ENCODE data around the gene CARD10. TPM values are rescaled to one million over a fixed set of nuclear protein-coding genes. Genes with fewer than 3 reads are reported as not detected.

The CARD10 gene
- polyA plus RNA-seq, 1 of the 3 experiments (the other 2 are of a cell fraction): 14.5 TPM

DNA sequence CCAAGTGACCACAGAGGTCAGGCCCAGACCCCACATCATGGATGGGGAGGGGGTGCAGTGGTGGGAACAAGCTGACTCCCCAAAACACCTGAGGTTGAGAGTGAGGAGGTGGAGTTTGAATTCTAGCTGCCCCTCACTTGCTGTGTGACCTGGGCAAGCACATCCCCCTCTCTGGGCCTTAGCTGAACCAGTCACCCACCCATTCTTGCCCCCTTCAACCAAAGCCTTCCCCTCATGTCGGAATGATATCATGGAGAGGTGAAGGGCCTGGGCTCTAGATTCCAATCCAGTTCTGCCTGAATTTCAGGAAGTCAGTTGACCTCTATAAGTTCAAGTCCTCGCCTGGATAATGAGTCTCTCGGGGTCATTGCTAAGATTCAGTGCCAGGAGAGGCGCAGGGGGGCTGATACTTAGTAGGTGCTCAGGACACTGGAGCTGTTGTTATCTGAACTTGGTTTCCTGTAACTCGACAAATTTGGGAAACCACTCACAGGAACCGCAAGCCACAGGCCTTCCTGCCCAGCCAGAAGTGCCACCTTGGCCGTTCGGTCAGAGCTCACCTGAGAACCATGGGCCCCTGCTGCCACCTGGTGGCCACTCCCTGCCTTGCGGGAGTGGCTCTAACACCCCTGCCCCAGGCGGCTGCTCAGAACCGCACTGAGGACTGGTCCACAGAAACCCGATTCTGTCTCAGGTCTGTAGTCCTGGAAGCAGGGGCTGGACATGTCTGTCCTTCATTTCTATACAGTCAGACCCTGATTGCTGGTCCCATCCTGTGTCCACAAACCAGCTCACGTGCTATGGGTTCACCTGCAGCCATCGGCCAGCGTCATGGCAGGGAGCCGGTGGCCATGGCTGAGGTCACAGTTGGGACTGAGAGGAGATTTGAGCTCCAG lies 47.9 kb upstream of the CARD10 start:
- Histone ChIP-seq H4K20me1 (ENCODE audit: insufficient read depth) (peaks cover 92% of the 10 kb centered on the region), H3K9me2 (no peaks in the 10 kb centered on the region), H3K36me3 (replicated peaks in 1 of 2; ENCODE audit: control insufficient read depth in 1 of 2, insufficient read depth in 2 of 2, low read length in 1 of 2) (peaks cover 7 to 26% of the 10 kb centered on the region in 2 experiments), H2AFZ (ENCODE audit: low read depth) (no peak overlapping the region), H3K4me2 (no peak overlapping the region), H3K27me3 (ENCODE audit: insufficient read depth) (no peaks in the 10 kb centered on the region), H3K9me3 (no peaks in the 10 kb centered on the region), H3K9ac (no peak overlapping the region), H3K4me1 (ENCODE audit: control insufficient read depth in 1 of 2, insufficient read depth in 2 of 2, low read depth in 1 of 2, low read length in 1 of 2) (peaks cover 0 to 25% of the 10 kb centered on the region in 2 experiments; a peak in 3 of 4 replicates), H3K79me2 (ENCODE audit: insufficient read depth) (peaks cover 66% of the 10 kb centered on the region), H3K4me3 (ENCODE audit: low read depth in 2 of 2, low read length in 1 of 2) (no peak overlapping the region; a peak in 1 of 4 replicates), H3K27ac (ENCODE audit: low read depth in 2 of 2, low read length in 1 of 2) (no peak overlapping the region), H3F3A (replicated peaks; ENCODE audit: insufficient read depth) (peaks cover 30% of the 10 kb centered on the region)
- ChIA-PET CTCF (interaction anchor here (0.6 to 20.5 kb wide), 55 partner anchors 8 to 400 kb away, joined by 3 to 647 read pairs (median 5); partner anchors contain the start of genes CARD10, ELFN2, GGA1 and LGALS2), POLR2A (interaction anchor here (0.8 to 1.0 kb wide), 2 partner anchors 47 to 67 kb away, joined by 3 read pairs; no protein-coding TSS in a partner anchor)
- WGBS (ENCODE audit: low lambda C conversion rate): 49% methylated on average over 9 of the region's 16 CpGs
- TF ChIP-seq YY1 (IDR thresholded peaks at IDR 0.05; ENCODE audit: low read depth): no peak
- TF ChIP-seq EP300 (IDR thresholded peaks at IDR 0.05; ENCODE audit: borderline replicate concordance in 1 of 2, low read depth in 1 of 2, low read length in 1 of 2): no peak
- peak; percentile 95 for TF ChIP-seq RAD21 (IDR thresholded peaks at IDR 0.05; ENCODE audit: low read length)
- TF ChIP-seq ELF1 (IDR thresholded peaks at IDR 0.05): no peak
- TF ChIP-seq SIN3A (IDR thresholded peaks at IDR 0.05; ENCODE audit: borderline replicate concordance, low read depth, low read length): no peak
- TF ChIP-seq CTCF (IDR thresholded peaks at IDR 0.05): peak; percentile 87
- TF ChIP-seq ZBTB33 (IDR thresholded peaks at IDR 0.05; ENCODE audit: borderline replicate concordance, low read depth): no peak
- TF ChIP-seq FOSL2 (IDR thresholded peaks at IDR 0.05; ENCODE audit: borderline replicate concordance, low read depth): no peak
- peak; percentile 94 for TF ChIP-seq SMC3 (IDR thresholded peaks at IDR 0.05; ENCODE audit: low read depth, low read length)
- peak; percentile 91 for DNase-seq

- Histone ChIP-seq H3K4me1 (ENCODE audit: control insufficient read depth in 1 of 2, insufficient read depth in 2 of 2, low read depth in 1 of 2, low read length in 1 of 2) (peaks cover 3 to 28% of the 10 kb centered on the region in 2 experiments; a peak in 3 of 4 replicates), H3K27ac (ENCODE audit: low read depth in 2 of 2, low read length in 1 of 2) (no peak overlapping the region), H3K36me3 (replicated peaks in 1 of 2; ENCODE audit: control insufficient read depth in 1 of 2, insufficient read depth in 2 of 2, low read length in 1 of 2) (peaks cover 7 to 26% of the 10 kb centered on the region in 2 experiments), H3K27me3 (ENCODE audit: insufficient read depth) (no peaks in the 10 kb centered on the region), H3F3A (replicated peaks; ENCODE audit: insufficient read depth) (peaks cover 31% of the 10 kb centered on the region), H3K4me2 (no peak overlapping the region), H2AFZ (ENCODE audit: low read depth) (no peak overlapping the region), H3K9me3 (no peaks in the 10 kb centered on the region), H3K79me2 (ENCODE audit: insufficient read depth) (peaks cover 69% of the 10 kb centered on the region), H3K4me3 (ENCODE audit: low read depth in 2 of 2, low read length in 1 of 2) (no peak overlapping the region), H3K9ac (no peak overlapping the region), H3K9me2 (no peaks in the 10 kb centered on the region), H4K20me1 (ENCODE audit: insufficient read depth) (peaks cover 93% of the 10 kb centered on the region)
- ChIA-PET CTCF (interaction anchor here (0.7 to 20.5 kb wide), 37 partner anchors 9 to 399 kb away, joined by 3 to 647 read pairs (median 9); partner anchors contain the start of genes ELFN2, GGA1 and LGALS2), POLR2A (interaction anchor here (0.8 kb wide), 2 partner anchors 24 to 46 kb away, joined by 3 read pairs; no protein-coding TSS in a partner anchor)
- DNase-seq: no peak
- 94% methylated on average over 23 of the region's 28 CpGs for WGBS (ENCODE audit: low lambda C conversion rate)
- TF ChIP-seq TAF1 (IDR thresholded peaks at IDR 0.05; ENCODE audit: borderline replicate concordance, low read depth, low read length): no peak
- TF ChIP-seq SMC3 (IDR thresholded peaks at IDR 0.05; ENCODE audit: low read depth, low read length): no peak
- TF ChIP-seq ZBTB33 (IDR thresholded peaks at IDR 0.05; ENCODE audit: borderline replicate concordance, low read depth): no peak
- no peak for TF ChIP-seq RAD21 (IDR thresholded peaks at IDR 0.05; ENCODE audit: low read length)
- no peak for TF ChIP-seq MEF2A (IDR thresholded peaks at IDR 0.05; ENCODE audit: borderline replicate concordance, low read depth)
- no peak for TF ChIP-seq RXRA (IDR thresholded peaks at IDR 0.05; ENCODE audit: borderline replicate concordance, low read depth)
- no peak for TF ChIP-seq TCF12 (IDR thresholded peaks at IDR 0.05)
- TF ChIP-seq MXI1 (IDR thresholded peaks at IDR 0.05; ENCODE audit: low read depth, low read length): no peak
- TF ChIP-seq NRF1 (IDR thresholded peaks at IDR 0.05; ENCODE audit: low read depth, low read length): no peak
- TF ChIP-seq POLR2AphosphoS5 (IDR thresholded peaks at IDR 0.05; ENCODE audit: low read depth, low read length): no peak
- TF ChIP-seq EZH2phosphoT487 (IDR thresholded peaks at IDR 0.05; ENCODE audit: borderline replicate concordance, low read depth): no peak
- TF ChIP-seq RFX5 (IDR thresholded peaks at IDR 0.05; ENCODE audit: low read length): no peak
Observed at GRCh38 chr22:37566329-37566837, 47.2 kb upstream of the CARD10 start.

Measured in SK-N-SH (cell line).